HTERT RPE-1 (cell line): Measurements from ENCODE around the gene NCCRP1.

Source experiments
- in situ Hi-C: fragments of 300-500 bp; cut with MboI; formaldehyde crosslinking; loops from 4 replicates; pipeline ENCODE4 v1.14.3; 2020; ENCODE audit warnings: low sequenced_read_pairs

NCCRP1 gene

DNA sequence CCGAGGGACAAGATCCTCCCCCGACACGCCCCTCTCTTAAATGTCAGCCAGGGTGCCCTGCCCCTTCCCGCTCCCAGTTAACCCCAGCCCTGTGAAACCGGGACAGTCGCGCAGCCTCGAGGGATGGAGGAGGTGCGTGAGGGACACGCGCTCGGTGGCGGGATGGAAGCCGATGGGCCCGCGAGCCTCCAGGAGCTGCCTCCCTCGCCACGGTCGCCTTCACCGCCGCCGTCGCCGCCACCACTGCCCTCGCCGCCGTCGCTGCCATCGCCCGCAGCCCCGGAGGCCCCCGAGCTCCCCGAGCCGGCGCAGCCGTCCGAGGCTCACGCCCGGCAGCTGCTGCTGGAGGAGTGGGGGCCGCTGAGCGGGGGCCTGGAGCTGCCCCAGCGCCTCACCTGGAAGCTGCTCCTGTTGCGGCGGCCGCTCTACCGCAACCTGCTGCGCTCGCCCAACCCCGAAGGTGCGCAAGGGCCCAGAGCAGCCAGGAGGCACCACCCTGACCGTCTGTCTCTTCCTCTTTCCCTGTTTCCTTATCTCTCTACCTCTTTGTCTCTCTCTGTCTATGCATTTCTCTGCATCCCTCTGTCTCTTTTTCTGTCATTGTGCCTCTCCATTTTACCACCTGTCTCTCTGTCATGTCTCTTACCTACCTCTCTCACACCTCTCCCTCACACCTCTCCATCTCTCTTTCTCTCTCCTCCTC, at the start of gene NCCRP1:
Gene NCCRP1, plus strand, starts transcription at position 105 of the 703 bp plus-strand sequence. Its CDS starts 19 bp downstream, at position 124.
- in situ Hi-C loops: no loop called here

DNA sequence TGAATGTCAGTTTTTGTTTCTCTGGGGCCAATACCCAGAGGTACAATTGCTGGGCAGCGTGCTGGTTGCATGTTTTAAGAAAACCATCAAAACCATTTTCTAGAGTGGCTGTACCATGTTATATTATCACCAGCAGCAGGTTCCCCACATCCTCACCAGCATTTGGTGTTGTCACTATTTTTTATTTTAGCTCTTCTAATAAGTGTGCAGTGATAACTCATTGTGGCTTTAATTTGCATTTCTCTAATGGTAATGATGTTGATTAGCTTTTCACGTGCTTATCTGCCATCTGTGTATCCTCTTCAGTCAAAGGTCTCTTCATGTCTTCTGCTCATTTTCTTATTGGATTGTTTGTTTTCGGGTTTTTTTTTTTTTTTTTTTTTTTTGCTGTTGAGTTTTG, 49.3 kb upstream of the NCCRP1 start:
- in situ Hi-C loops: no loop called here

DNA sequence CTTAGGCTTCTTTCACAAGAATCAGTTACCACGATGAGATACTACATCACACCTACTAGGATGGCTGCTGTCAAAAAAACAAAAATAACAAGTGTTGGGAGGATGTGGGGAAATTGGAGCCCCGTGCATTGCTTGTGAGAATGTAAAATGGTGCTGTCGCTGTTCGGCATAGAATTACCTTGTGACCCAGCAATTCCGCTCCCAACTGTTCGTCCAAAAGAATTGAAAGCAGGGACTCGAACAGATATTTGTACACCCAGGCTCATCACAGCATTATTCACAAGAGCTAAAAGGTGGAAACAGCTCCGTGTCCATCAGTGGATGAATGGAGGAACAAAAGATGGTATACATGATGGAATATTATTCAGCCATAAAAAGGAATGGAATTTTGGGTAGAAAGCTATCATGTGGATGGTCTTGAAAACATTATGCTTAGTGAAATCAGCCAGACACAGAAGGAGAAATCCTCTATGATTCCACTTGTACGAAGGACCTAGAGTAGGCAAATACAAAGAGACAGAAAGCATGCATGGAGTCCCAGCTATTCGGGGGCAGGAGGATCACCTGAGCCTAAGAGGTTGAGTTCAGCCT, 47.7 kb upstream of the NCCRP1 start:
- in situ Hi-C loops: no loop called here

- in situ Hi-C loops: no loop called here
Measured at GRCh38 chr19:39150235-39150634, 46.5 kb upstream of the NCCRP1 start.

DNA sequence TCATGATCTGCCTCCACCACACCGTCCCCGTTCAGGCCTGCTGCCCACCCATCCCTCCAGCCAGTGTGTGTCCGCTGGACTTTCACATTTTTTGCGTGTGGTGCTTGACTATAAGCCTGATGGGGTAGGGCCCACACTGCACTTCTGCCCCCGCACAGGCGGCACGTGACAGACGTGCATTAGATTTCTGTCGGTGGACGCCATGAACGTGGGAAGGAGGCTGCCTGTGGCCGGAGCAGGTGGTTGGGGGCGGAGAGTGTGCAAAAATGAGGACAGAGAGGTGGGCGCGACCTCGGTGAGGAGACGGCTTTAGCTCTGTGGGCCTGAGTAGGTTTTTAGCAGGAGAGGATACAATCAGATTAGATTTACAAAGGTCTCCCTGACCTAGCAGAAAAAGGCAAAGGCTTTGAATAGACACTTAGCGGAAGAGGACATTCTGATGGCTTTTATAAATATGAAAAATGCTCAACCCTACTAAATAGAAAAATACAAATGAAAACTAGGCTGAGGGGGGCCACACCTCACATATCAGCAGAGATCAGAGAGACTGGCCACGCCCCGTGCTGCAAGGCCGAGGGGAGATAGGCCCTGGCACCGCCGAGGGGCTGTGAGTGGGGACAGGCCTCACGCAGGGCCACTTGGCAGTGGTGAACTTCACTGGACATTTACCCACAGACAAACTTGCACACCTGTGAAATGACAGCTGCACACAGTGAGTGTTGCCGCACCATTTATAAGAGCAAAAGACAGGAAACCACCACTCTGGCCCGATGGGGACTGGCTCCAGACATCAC, 45.8 kb upstream of the NCCRP1 start:
- in situ Hi-C loops: no loop called here

DNA sequence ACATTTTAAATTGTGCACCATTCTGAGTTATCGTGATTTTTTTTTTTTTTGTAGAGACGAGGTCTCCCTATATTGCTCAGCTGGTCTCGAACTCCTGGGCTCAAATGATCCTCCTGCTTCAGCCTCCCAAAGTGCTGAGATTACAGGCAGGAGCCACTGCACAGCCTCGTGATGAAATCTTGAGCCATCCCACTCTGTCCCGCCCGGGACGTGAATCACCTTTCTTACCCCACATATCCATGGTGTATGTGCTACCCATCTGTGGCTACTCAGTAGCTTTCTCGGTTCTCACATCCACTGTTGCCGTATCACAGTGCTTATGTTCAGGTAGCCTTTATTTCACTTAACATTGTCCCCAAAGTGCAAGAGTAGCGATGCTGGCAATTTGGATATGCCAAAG, 44.7 kb upstream of the NCCRP1 start:
- in situ Hi-C loops: no loop called here

DNA sequence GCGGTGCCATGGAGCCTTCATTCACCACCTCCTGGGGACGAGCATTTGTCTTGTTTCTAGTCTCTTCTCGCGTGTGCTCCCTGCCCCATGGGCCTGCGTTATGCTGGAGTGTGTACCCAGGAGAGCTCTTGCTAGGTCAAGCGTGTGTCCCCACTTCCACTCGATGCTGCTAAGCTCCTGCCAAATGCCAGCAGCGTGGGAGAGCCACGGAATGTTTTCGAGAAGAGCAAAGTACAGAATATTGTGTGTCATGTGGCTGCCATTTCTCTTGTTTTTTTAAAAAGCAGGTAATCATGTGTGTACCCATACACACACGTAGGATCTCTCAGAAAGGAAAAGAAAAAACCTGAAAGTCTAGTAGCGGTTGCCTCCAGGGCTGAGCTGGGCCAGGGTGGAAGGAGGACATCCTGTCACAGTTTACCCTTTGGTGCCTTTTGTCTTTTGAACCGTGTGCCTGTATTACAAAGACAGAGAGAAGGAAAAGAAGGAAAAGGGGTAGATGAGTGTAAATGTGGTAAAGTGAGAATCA, 42.6 kb upstream of the NCCRP1 start:
- in situ Hi-C loops: no loop called here

DNA sequence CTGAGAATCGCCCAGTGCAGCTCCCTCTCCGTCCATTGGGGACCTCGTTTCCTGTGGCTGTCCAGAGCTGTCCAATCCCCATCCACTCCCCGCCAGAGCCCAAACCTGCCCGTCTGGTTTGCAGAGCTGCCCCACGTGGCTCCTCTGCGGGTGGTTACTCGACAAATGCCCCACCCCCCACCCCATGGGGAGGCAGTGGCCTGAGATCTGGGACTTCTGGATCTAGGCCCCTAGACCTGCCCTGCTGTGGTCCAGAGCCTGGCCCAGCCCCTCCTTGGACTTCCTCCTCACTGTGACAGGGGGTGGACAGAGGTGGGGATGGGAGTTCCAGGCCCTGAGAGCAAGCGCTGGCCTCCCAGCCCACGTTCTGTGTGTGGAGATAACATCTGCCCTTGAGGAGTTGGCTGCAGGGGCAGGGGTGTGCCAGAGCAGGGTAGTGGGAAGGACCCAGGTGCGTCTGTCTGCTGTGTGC, 42.1 kb upstream of the NCCRP1 start:
- in situ Hi-C loops: no loop called here

DNA sequence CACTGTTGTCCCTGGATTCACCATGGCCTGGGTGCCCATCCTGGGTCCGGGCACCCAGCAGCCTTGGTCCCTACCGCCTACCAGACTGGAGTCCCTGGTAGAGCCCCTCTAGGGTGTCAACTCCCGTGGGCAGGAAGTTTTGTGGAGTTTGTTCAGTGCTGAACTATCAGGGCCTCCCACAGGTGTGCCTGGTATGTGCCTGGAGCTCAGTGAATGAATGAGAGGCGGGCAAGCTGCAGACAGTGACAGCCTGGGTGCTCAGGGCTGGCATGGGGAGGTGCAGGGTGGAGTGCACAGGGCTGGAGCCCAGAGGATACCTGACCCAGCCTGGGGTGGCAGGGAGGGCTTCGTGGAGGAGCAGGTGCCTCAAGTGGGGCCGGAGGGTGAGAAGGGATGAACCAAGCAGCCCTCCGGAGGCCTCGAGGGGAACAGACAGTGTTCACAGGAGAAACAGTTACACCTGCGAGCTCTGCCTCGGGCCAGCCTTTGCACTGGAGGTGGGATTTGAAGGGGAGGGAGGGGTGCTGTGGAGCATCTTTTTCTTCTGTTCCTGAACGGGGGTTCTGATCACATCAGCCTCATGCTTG, 41.6 kb upstream of the NCCRP1 start:
- in situ Hi-C loops: no loop called here

- in situ Hi-C loops: no loop called here
Measured at GRCh38 chr19:39155741-39156140, 41.0 kb upstream of the NCCRP1 start.

DNA sequence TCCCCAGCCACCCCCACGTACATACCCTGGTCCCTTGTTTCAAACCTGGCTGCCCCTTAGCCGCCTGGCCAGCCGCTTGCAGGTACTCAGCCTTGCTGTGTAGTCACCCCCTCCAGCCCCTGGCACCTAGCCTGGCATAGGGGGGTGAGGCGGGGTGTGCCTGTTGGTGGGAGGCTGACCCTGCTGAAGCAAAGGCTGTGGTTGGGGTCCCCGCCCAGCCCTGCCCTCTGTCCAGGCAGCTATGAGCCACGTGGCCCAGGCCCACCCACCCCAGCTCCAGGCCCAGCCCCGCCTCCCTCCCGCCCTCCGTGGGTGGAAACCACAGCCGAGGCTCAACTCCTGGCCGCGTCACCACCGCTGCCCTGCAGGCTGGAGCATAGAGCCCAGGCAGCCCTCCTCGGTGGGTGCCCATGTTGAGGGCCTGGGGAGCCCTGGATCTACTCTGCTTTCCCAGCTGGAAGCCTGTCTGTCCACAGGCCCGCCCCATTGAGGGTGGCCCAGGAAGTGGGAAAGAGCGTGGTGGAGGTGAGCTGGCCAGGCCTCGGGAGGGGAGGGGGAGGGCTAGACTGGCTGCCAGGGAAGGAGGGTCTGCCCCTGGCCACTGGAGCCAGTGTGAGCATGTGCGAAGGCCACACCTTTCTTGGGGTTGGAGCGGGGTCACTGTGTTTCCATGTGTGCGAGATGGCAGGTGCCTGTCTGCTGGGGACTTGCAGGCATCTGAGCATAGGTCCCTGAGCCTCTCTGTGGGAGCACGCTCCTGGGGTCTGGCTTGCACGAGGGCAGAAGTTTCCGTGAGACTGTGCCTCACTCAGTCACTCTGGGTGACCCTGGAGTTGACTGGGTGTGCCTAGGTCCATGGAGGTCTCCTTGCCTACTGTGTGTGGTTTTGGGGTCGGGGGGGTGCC, 40.2 kb upstream of the NCCRP1 start:
- in situ Hi-C loops: no loop called here

DNA sequence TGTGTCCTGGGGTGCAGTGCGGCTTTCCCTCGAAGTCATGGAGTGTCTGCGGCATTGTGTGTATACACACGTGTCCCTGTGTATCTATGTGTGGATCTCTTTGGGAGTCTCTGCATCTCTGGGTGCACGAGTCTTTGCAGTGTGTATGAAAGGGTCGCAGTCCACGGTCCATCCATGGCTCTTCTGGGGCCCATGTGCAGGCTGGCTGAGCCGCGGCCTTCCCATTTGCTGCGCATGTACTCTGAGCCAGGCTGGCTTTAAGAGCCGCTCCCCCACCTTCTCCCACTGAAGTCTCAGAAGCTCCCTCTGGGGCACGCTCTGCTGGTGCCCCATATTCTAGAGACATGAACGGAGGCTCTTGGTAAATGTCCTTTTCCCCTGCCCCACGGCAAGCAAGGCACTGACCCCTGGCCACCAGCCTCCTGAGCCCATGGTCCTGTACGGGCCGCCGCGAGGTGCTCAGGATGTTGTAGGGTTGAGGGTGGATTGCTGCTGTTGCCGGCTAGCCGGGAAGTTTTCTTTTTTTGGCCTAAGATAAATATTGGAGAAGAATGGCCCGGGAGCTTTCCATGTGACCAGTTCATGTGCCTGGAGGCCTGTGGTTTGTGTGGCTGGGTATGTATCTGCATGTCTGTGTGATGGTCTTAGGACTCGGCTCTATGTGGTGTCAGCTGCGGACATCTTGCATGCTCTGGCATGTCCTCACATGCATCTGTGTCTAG, 39.3 kb upstream of the NCCRP1 start:
- in situ Hi-C loops: no loop called here

- in situ Hi-C loops: no loop called here
Measured at GRCh38 chr19:39157997-39158389, 38.8 kb upstream of the NCCRP1 start.

GRCh38 chr19:39158646-39159260, 38.0 kb upstream of the NCCRP1 start:
- in situ Hi-C loops: no loop called here

DNA sequence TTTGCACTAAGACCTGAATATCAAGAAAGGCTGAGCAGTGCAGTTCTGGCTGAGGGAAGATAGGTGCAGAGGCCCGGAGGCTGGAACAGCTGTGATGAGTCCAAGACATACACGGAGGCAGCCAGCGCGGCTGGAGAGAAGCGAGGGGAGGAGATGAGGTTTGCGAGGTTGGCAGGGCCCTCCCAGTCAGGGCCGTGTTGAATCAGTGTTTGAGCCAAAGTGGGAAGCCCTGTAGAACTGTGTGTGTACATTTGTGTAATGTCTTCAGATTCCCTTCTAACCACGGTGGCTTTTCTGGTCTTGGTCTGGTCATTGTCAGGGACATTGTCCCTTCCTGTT, 36.3 kb upstream of the NCCRP1 start:
- in situ Hi-C loops: no loop called here

GRCh38 chr19:39160889-39161672, 35.7 kb upstream of the NCCRP1 start:
- in situ Hi-C loops: no loop called here

DNA sequence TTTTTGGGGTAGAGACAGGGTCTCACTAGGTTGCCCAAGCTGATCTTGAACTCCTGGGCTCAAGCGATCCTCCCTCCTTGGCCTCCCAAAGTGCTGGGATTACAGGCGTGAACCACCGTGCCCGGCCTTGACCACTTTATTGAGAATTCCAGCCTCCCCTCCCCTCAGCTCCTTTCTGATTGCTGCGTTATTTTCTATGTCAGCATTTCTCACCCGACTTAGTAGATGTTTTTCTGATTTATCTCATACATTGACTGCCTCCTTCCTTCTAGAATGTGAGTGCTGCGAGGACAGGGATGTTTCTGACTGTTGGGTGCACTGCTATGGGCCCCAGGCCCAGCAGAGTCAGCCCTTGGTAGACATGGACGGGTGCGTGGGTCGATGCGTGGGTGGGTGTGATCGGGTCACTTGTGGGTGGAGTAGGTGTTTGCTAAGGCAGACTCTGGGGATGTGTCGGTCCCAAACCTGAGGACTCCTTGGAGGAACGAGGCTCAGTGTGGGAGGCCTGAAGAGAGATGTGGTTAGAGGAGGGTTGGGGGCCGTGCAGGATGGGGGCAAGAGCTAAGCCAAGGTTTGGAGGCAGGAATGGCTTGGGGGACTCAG, 34.2 kb upstream of the NCCRP1 start:
- in situ Hi-C loops: no loop called here

- in situ Hi-C loops: no loop called here
Measured at GRCh38 chr19:39163621-39164020, 33.1 kb upstream of the NCCRP1 start.
